CD4-positive, alpha-beta T cell (primary cell): ENCODE results near the gene BRF1. TPM values are rescaled to one million over a fixed set of nuclear protein-coding genes. Genes with fewer than 3 reads are reported as not detected.
A peak's percentile ranks its signal among the peaks of the same experiment; 100 is the strongest.
"Not testable (repeated sequence)": the region's sequence is repeated elsewhere in the genome, so short reads cannot be mapped to it uniquely, and the experiment has no call there.

ENCODE experiments used
- ATAC-seq: fragments of 200-7000 bp; cut with Tn5 transposase; one replicate; pipeline ENCODE4 v1.10.0; 2022; ENCODE audit warnings: mild to moderate bottlenecking; ENCODE audit not compliant: poor library complexity
- CTCF ChIA-PET: fragments of 350-600 bp; sonication (Branson Sonifier 250); formaldehyde crosslinking; loops from one replicate; lab custom pipeline; 2021; ENCODE audit warnings: antibody characterized with exemption, inconsistent platforms; lab: Charles Lee
- POLR2A ChIA-PET: fragments of 350-600 bp; sonication (Branson Sonifier 250); formaldehyde crosslinking; loops from one replicate; lab custom pipeline; 2021; ENCODE audit warnings: antibody characterized with exemption, inconsistent platforms; lab: Charles Lee
- DNase-seq, 14 experiments: peaks; one replicate each; pipeline ENCODE4 v3.0.0-alpha.2; 2013 to 2020; ENCODE audit warnings: mixed read lengths in 2 of 14
- H3K27ac ChIP-seq, 2 donors: one replicate each; pipeline versions ENCODE4 v1.5.1 to v1.7.0; 2013; ENCODE audit warnings: low read length in 2 of 2, low read depth in 1 of 2, mild to moderate bottlenecking in 1 of 2
- H3K27me3 ChIP-seq, 2 experiments: 1 replicate in 1 of 2; 2 replicates in 1 of 2; pipeline versions ENCODE4 v1.6.1 to v1.7.0; 2013; ENCODE audit warnings: low read length in 2 of 2, control low read depth in 1 of 2, mild to moderate bottlenecking in 1 of 2, moderate library complexity in 1 of 2; ENCODE audit not compliant: insufficient read depth in 2 of 2, control insufficient read depth in 1 of 2
- H3K36me3 ChIP-seq: one replicate; pipeline ENCODE4 v1.6.1; 2013; ENCODE audit warnings: low read length, control low read depth; ENCODE audit not compliant: insufficient read depth
- H3K4me1 ChIP-seq: one replicate; pipeline ENCODE4 v1.6.1; 2013; ENCODE audit warnings: low read length, control low read depth; ENCODE audit not compliant: insufficient read depth
- H3K4me3 ChIP-seq: one replicate; pipeline ENCODE4 v1.5.1; 2013; ENCODE audit warnings: mild to moderate bottlenecking, low read length, moderate library complexity
- H3K9me3 ChIP-seq, 2 experiments: 1 replicate in 1 of 2; 2 replicates in 1 of 2; pipeline versions ENCODE4 v1.6.1 to v1.7.0; 2013; ENCODE audit warnings: low read length in 2 of 2, mild to moderate bottlenecking in 2 of 2, control low read depth in 1 of 2, moderate library complexity in 1 of 2; ENCODE audit not compliant: control insufficient read depth in 1 of 2, insufficient read depth in 1 of 2
- H3K27ac Mint-ChIP-seq: one replicate; pipeline ENCODE4 v1.8.0; 2020; ENCODE audit warnings: mixed read lengths
- H3K27me3 Mint-ChIP-seq: one replicate; pipeline ENCODE4 v1.8.0; 2021; ENCODE audit warnings: mixed read lengths
- H3K36me3 Mint-ChIP-seq: one replicate; pipeline ENCODE4 v1.8.0; 2021; ENCODE audit warnings: low read depth, mixed read lengths
- H3K4me1 Mint-ChIP-seq: one replicate; pipeline ENCODE4 v1.8.0; 2021; ENCODE audit warnings: low read depth, mixed read lengths
- H3K4me3 Mint-ChIP-seq: one replicate; pipeline ENCODE4 v1.8.0; 2020; ENCODE audit warnings: mild to moderate bottlenecking, mixed read lengths
- H3K9me3 Mint-ChIP-seq: one replicate; pipeline ENCODE4 v1.8.0; 2020; ENCODE audit warnings: mixed read lengths
- intact Hi-C, 2 experiments: fragments of 100-400 bp; cut with DNase I in 1 of 2; cut with micrococcal nuclease in 1 of 2; formaldehyde crosslinking; loops; one replicate each; pipeline versions ENCODE4 v1.15.1 to v1.9.0; 2023 to 2025; cut with DNase I, micrococcal nuclease
- total RNA-seq, 174 experiments: library from RNA in 2 of 174; stranded (reverse) in 2 of 174; gene quantifications; one replicate each; pipeline ENCODE4 v1.2.3 and lab custom pipeline; 2021 to 2026
- TF ChIP-seq, protein P1 (sequence below): fragments of 200-600 bp; IDR thresholded peaks from one replicate; pipeline ENCODE4 v1.8.0; 2022; ENCODE audit warnings: antibody characterized with exemption, mild to moderate bottlenecking

The BRF1 gene
- total RNA-seq, 2 experiments from 2014 or later, result 77.4 to 77.7 TPM

DNA sequence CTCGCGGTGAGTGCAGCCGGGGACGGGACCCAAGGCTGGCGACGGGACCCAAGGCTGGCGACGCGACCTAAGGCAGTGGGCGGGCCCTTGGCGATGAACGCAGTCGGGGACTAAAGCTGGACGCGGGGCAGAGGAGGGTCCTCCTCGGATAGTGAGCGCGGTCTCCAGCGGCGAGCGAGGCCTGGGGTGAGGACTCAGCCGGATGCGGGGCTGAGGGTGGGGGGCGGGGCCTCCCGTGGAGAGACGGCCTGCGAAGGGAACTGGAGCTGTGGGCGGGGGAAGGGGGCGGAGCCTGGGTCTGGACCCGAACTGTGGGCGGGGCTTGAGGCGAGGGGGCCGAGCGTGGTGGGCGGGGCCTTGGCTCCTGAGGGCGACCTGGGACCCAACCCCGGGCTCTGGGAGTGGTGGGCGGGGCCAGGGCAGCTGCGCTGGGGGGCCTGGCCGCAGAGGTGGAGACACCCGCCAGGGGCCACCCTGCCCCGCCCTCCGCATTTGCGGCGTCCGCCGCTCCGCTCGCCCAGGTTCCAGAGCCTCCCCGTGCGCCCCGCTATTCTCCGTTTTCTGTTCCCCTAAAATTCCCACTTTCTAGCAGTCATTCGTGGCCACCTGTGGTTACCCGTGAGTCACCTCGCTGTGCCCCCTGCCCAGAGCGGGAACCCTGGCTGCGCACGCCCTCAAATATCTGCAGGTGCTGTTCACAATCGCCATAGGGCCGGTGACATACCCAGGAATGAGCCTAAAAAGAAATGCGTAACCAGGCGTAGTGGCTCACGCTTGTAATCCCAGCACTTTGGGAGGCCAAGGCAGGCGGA, 508 bp upstream of the BRF1 start:
- peak overlapping the region; percentile 85 for H3K27ac Mint-ChIP-seq
- H3K36me3 Mint-ChIP-seq, result peaks cover 9% of the 10 kb centered on the region
- H3K27me3 Mint-ChIP-seq, result no peaks in the 10 kb centered on the region
- no peaks in the 10 kb centered on the region for H3K9me3 Mint-ChIP-seq
- H3K4me1 ChIP-seq, result peaks cover 37% of the 10 kb centered on the region
- intact Hi-C loops, result loop anchor here (1.0 to 5.0 kb wide), 6 partner anchors 13 to 209 kb away; partner anchors contain the start of genes NUDT14 (in 1 of the 2) and PACS2 (in 1 of the 2)
- ChIA-PET POLR2A (interaction anchor here (0.6 to 2.9 kb wide), 22 partner anchors 9 to 1917 kb away, joined by 3 to 95 read pairs (median 5); partner anchors contain the start of genes BTBD6, CDCA4, GPR132 and NUDT14), CTCF (interaction anchor here (0.7 to 1.6 kb wide), 10 partner anchors 9 to 211 kb away, joined by 3 to 6 read pairs (median 4); partner anchors contain the start of genes BTBD6 and PACS2)
- no peaks in the 10 kb centered on the region for H3K27me3 ChIP-seq
- peak overlapping the region; percentile 98 for H3K4me3 Mint-ChIP-seq
- ATAC-seq (peak; percentile 76), DNase-seq (peak; percentile 93 to 100 (median 98))
- H3K4me3 ChIP-seq, result peak overlapping the region; percentile 71
- peak overlapping the region; percentile 79 to 88 for H3K27ac ChIP-seq
- TF ChIP-seq, protein P1, sequence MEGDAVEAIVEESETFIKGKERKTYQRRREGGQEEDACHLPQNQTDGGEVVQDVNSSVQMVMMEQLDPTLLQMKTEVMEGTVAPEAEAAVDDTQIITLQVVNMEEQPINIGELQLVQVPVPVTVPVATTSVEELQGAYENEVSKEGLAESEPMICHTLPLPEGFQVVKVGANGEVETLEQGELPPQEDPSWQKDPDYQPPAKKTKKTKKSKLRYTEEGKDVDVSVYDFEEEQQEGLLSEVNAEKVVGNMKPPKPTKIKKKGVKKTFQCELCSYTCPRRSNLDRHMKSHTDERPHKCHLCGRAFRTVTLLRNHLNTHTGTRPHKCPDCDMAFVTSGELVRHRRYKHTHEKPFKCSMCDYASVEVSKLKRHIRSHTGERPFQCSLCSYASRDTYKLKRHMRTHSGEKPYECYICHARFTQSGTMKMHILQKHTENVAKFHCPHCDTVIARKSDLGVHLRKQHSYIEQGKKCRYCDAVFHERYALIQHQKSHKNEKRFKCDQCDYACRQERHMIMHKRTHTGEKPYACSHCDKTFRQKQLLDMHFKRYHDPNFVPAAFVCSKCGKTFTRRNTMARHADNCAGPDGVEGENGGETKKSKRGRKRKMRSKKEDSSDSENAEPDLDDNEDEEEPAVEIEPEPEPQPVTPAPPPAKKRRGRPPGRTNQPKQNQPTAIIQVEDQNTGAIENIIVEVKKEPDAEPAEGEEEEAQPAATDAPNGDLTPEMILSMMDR, result no peak
- no peaks in the 10 kb centered on the region for H3K36me3 ChIP-seq
- peaks cover 46% of the 10 kb centered on the region for H3K4me1 Mint-ChIP-seq
- H3K9me3 ChIP-seq, result no peaks in the 10 kb centered on the region

DNA sequence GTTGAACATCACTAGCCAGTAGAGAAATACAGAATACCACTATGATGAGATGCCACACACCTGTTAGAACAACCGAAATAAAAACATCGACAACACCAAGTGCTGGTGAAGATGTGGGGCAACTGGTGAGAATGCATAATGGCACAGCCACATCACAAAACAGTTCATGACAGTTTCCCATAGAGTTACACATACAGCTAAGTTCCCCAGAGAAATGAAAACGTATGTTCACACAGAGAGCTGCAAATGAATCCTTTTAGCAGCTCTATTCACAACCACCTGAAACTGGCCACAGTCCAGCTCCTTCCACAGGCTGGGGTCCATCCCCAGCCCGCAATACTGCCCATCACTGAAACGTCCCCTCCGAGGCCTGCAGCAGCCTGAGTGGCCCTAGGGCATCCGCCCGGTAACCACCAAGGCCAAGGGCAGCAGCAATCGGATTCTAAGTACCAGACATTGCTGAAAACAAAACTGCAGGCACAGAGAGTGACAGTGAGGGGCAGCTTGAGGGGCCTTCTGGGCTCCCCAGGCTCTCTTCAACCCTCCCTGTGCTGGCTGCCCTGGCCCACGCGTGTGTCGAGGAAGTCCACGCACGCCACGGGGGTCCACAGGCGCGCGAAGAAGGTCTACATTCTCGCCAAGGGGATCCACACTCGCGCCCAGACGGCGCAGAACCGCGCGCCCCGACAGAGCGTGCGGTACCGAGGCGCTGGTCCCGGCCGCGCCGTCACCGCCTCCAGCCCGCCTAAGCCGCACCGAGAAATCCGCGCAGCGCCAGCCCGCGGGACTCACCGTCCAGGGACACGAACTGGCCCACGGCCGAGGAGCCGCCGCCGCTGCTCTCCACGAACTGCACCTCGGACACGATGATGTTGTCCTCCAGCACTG, 903 bp downstream of the BRF1 start:
- ChIA-PET POLR2A (interaction anchor here (0.9 to 2.9 kb wide), 7 partner anchors 8 to 1966 kb away, joined by 3 to 95 read pairs (median 15); partner anchors contain the start of genes BTBD6, CDCA4, EIF5 and PACS2), CTCF (interaction anchor here (1.3 to 1.5 kb wide), 4 partner anchors 10 to 210 kb away, joined by 3 to 5 read pairs (median 4); no protein-coding TSS in a partner anchor)
- H3K27me3 ChIP-seq, result no peaks in the 10 kb centered on the region
- peak overlapping the region; percentile 79 for H3K27ac Mint-ChIP-seq
- peaks cover 9% of the 10 kb centered on the region for H3K36me3 Mint-ChIP-seq
- peaks cover 35% of the 10 kb centered on the region for H3K4me1 ChIP-seq
- H3K27me3 Mint-ChIP-seq, result no peaks in the 10 kb centered on the region
- TF ChIP-seq, protein P1, result no peak
- intact Hi-C loops, result loop anchor here (5.0 kb wide), 3 partner anchors 52 to 208 kb away; no protein-coding TSS in a partner anchor
- DNase-seq, result peak in 6 of 14 experiments; percentile 10 to 61 (median 28)
- H3K4me3 Mint-ChIP-seq, result peak overlapping the region; percentile 93
- no peaks in the 10 kb centered on the region for H3K9me3 ChIP-seq
- H3K4me1 Mint-ChIP-seq, result peaks cover 41% of the 10 kb centered on the region
- no peak for ATAC-seq
- peaks cover 2% of the 10 kb centered on the region for H3K36me3 ChIP-seq
- no peaks in the 10 kb centered on the region for H3K9me3 Mint-ChIP-seq
- peak overlapping the region; percentile 71 for H3K4me3 ChIP-seq
- H3K27ac ChIP-seq, result peak overlapping the region in 1 of 2 donors; percentile 53

DNA sequence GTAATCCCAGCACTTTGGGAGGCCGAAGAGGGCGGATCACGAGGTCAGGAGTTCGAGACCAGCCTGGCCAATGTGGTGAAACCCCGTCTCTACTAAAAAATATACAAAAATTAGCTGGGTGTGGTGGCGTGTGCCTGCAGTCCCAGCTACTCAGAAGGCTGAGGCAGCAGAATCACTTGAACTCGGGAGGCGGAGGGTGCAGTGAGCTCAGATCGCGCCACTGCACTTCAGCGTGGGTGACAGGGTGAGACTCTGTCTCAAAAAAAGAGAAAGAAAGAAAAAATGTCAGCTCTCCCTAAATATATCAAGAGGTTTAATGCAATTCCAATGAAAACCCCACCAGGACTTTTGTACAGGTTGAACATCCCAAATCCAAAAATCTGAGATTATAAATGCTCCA, 3.5 kb downstream of the BRF1 start:
- intact Hi-C loops, H3K9me3 Mint-ChIP-seq, H3K9me3 ChIP-seq, H3K36me3 ChIP-seq, H3K27ac ChIP-seq, H3K27me3 Mint-ChIP-seq, DNase-seq, CTCF ChIA-PET, ATAC-seq, H3K27me3 ChIP-seq, H3K4me3 ChIP-seq: not testable (repeated sequence)
- POLR2A ChIA-PET, result interaction anchor here (1.6 kb wide), 1 partner anchor 17 kb away, joined by 6 read pairs; the partner anchor contains the start of gene PACS2
- H3K27ac Mint-ChIP-seq, result peak overlapping the region; percentile 27
- peaks cover 42% of the 10 kb centered on the region for H3K4me1 Mint-ChIP-seq
- peaks cover 13% of the 10 kb centered on the region for H3K36me3 Mint-ChIP-seq
- peak overlapping the region; percentile 30 for H3K4me3 Mint-ChIP-seq
- peaks cover 61% of the 10 kb centered on the region for H3K4me1 ChIP-seq
